Smooth muscle cell of the brain vasculature (primary cell): ENCODE data around the gene RPS6KA5.

Experiments
- DNase-seq: peaks from one replicate; pipeline ENCODE4 v3.0.0-alpha.2; 2012; ENCODE audit warnings: low read depth, low spot score

RPS6KA5 gene

GRCh38 chr14:90808759-90809529 is 251.5 kb downstream of the RPS6KA5 start:
- DNase-seq = no peak

GRCh38 chr14:90807060-90807459 is 253.4 kb downstream of the RPS6KA5 start:
- no peak for DNase-seq

GRCh38 chr14:90805662-90806540 is 254.5 kb downstream of the RPS6KA5 start:
- DNase-seq = no peak

- no peak for DNase-seq
These were observed 255.4 kb downstream of the RPS6KA5 start for GRCh38 chr14:90805084-90805391.

- DNase-seq = no peak
These were observed 256.0 kb downstream of the RPS6KA5 start for GRCh38 chr14:90804292-90805083.

- DNase-seq = no peak
These were observed 257.2 kb downstream of the RPS6KA5 start for GRCh38 chr14:90803249-90803648.

GRCh38 chr14:90799420-90799819 is 261.0 kb downstream of the RPS6KA5 start:
- no peak for DNase-seq

- DNase-seq = no peak
These were observed 262.5 kb downstream of the RPS6KA5 start for GRCh38 chr14:90797919-90798318.
